Measurements from ENCODE around the gene ECHDC1. TPM values are rescaled to one million over a fixed set of nuclear protein-coding genes. Genes with fewer than 3 reads are reported as not detected.

The ECHDC1 gene
- total RNA-seq, 1 experiment from 2014 or later, result 47.2 TPM

GRCh38 chr6:127279815-127280214 is 63.6 kb downstream of the ECHDC1 start:
- Histone ChIP-seq H3K27me3 (ENCODE audit: insufficient read depth, low read length) (no peaks in the 10 kb centered on the region), H3K4me2 (ENCODE audit: low read length) (no peak overlapping the region), H3K36me3 (ENCODE audit: control insufficient read depth in 1 of 2, insufficient read depth in 2 of 2, low read length in 2 of 2) (no peaks in the 10 kb centered on the region), H3K4me3 (replicated peaks in 1 of 2; ENCODE audit: low read depth in 1 of 2, low read length in 2 of 2) (no peak overlapping the region), H3K79me2 (ENCODE audit: insufficient read depth, low read length) (peaks cover 12% of the 10 kb centered on the region), H2AFZ (ENCODE audit: low read depth, low read length, poor library complexity, severe bottlenecking) (no peak overlapping the region), H3K9ac (ENCODE audit: low read length) (no peak overlapping the region), H3K9me2 (ENCODE audit: insufficient read depth) (no peaks in the 10 kb centered on the region), H3K9me3 (ENCODE audit: control insufficient read depth in 1 of 2, insufficient read depth in 1 of 2, low read depth in 1 of 2, low read length in 2 of 2) (no peaks in the 10 kb centered on the region), H3K27ac (ENCODE audit: low read depth, low read length) (no peak overlapping the region), H3K4me1 (ENCODE audit: control insufficient read depth in 1 of 2, insufficient read depth in 2 of 2, low read length in 2 of 2) (no peaks in the 10 kb centered on the region), H4K20me1 (ENCODE audit: insufficient read depth) (0 out of 2 replicates have a peak, but pooled peaks cover 3% of the 10 kb centered on the region)
- POLR2A ChIA-PET, result interaction anchor here (0.8 kb wide), 1 partner anchor 13 kb away, joined by 3 read pairs; no protein-coding TSS in a partner anchor
- ATAC-seq (no peak), DNase-seq (ENCODE audit: low read depth, low spot score) (no peak)
- intact Hi-C loops (cut with micrococcal nuclease), result no loop called here
- no TSS peak for BruUV-seq (replicated peaks)
- CTCF ChIA-PET, result no interaction called here
- TF ChIP-seq, protein P1, sequence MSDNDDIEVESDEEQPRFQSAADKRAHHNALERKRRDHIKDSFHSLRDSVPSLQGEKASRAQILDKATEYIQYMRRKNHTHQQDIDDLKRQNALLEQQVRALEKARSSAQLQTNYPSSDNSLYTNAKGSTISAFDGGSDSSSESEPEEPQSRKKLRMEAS (IDR thresholded peaks at IDR 0.05), result no peak
- TF ChIP-seq SRF (IDR thresholded peaks at IDR 0.05; ENCODE audit: low read depth) (no peak), SIN3A (IDR thresholded peaks at IDR 0.05; ENCODE audit: low read depth) (no peak), FOSL1 (IDR thresholded peaks at IDR 0.05; ENCODE audit: low read depth) (no peak), ATF3 (IDR thresholded peaks at IDR 0.05) (no peak), CTCF (IDR thresholded peaks at IDR 0.05 in 2 of 3, conservative IDR thresholded peaks at IDR 0.05 in 1 of 3; ENCODE audit: borderline replicate concordance in 1 of 3, insufficient read depth in 1 of 3, low read depth in 2 of 3, low read length in 2 of 3) (no peak), EZH2phosphoT487 (IDR thresholded peaks at IDR 0.05; ENCODE audit: borderline replicate concordance) (no peak), EGR1 (IDR thresholded peaks at IDR 0.05; ENCODE audit: low read depth) (no peak), SP1 (IDR thresholded peaks at IDR 0.05; ENCODE audit: low read depth) (no peak), ZFX (IDR thresholded peaks at IDR 0.05) (no peak), ELF1 (IDR thresholded peaks at IDR 0.05; ENCODE audit: borderline replicate concordance, low read depth) (no peak)
- TF ChIP-seq, protein P2, sequence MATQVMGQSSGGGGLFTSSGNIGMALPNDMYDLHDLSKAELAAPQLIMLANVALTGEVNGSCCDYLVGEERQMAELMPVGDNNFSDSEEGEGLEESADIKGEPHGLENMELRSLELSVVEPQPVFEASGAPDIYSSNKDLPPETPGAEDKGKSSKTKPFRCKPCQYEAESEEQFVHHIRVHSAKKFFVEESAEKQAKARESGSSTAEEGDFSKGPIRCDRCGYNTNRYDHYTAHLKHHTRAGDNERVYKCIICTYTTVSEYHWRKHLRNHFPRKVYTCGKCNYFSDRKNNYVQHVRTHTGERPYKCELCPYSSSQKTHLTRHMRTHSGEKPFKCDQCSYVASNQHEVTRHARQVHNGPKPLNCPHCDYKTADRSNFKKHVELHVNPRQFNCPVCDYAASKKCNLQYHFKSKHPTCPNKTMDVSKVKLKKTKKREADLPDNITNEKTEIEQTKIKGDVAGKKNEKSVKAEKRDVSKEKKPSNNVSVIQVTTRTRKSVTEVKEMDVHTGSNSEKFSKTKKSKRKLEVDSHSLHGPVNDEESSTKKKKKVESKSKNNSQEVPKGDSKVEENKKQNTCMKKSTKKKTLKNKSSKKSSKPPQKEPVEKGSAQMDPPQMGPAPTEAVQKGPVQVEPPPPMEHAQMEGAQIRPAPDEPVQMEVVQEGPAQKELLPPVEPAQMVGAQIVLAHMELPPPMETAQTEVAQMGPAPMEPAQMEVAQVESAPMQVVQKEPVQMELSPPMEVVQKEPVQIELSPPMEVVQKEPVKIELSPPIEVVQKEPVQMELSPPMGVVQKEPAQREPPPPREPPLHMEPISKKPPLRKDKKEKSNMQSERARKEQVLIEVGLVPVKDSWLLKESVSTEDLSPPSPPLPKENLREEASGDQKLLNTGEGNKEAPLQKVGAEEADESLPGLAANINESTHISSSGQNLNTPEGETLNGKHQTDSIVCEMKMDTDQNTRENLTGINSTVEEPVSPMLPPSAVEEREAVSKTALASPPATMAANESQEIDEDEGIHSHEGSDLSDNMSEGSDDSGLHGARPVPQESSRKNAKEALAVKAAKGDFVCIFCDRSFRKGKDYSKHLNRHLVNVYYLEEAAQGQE (IDR thresholded peaks at IDR 0.05; ENCODE audit: low read depth), result no peak
- RAD21 ChIA-PET (ENCODE audit: low non-redundant PET in 1 of 2, low total read pairs in 2 of 2, uncharacterized antibody in 2 of 2, unreplicated experiment in 2 of 2), result no interaction called here

All from HCT116 (cell line).